Right ventricle myocardium superior (tissue), 1 donor: ENCODE results near the gene GRPEL2. TPM values are rescaled to one million over a fixed set of nuclear protein-coding genes. Genes with fewer than 3 reads are reported as not detected.

Experiments used
- total RNA-seq: library from RNA; stranded (reverse); fragmentation: NEBNext Ultra II Directional; extraction: Animal tissue kit (Norgen Biotek cat#: 25700); gene quantifications from one replicate; pipeline ENCODE4 v1.2.1, GENCODE V29; 2021
- donor health status: DM: no; HTN: yes; CAD: no; lungs with severe emphysema.

GRPEL2 gene
- total RNA-seq, 1 donor from 2014 or later = 9.0 TPM

Other genes starting within 250 kb of the GRPEL2 start
- 131 TPM for gene ABLIM3, start 204.0 kb upstream of the GRPEL2 start, total RNA-seq
- gene AFAP1L1, start 73.6 kb upstream of the GRPEL2 start, total RNA-seq = 42.2 TPM
- 2.0 TPM for gene PCYOX1L, start 12.5 kb downstream of the GRPEL2 start, total RNA-seq
- not detected for gene IL17B, start 33.8 kb downstream of the GRPEL2 start, total RNA-seq
- 191 TPM for gene CSNK1A1, start 205.9 kb downstream of the GRPEL2 start, total RNA-seq
- 32.9 TPM for gene ARHGEF37, start 236.0 kb downstream of the GRPEL2 start, total RNA-seq